ENCODE results near the gene GAB1.

Gene GAB1

DNA sequence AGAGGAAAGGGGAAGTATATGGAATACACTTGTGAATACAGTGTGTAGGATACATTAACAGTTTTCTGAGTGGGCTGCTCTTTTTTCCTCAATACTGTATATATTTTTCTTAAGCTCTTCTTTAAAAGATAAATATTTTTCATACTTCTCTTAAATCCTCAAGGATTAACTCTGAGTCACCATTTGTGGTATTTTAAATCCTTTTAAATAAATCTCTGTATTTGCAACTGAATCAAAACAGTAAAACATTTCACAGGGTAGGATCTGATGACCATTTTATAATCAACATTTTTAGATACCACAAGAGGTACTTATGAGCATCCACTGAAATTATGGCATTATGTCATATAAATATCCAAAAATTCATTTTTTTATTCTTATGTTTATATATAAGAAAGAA lies 87.6 kb downstream of the GAB1 start:
- peak; percentile 36 for FAIRE-seq

DNA sequence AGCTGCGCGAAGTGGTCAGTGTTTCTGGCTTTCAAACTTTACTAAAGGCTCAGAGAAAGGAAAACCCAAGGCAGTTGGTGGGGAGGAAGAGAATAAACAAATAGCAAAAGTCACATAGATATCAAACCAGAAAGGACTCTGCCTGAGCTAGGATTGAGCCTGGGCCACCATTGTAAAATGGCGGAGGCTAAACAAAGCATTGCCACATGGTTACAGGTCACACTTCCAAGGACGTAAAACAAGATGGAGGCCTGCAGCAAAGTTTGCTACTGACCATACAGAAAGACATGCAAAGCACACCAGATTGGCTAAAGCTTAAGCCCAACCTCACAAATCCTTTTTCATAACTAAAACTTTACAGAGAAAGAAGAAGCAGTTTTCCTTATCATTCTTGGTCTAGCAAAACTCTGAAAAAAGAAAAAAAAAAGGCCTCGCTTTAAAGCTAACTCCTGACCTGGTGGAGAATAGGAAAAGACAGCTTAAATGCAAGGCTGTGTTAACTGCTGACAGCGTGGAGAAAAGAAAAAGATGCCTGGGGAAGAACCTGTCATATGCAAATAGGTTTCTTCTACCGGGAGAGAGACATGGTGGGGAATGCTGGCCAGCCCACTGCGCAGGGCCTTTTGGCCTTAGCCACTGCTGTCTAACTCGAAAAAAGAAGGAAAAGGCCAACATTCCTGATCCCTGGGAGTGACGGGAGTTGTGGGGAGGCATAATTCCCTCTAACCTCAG lies 95.0 kb downstream of the GAB1 start:
- no peak for FAIRE-seq

DNA sequence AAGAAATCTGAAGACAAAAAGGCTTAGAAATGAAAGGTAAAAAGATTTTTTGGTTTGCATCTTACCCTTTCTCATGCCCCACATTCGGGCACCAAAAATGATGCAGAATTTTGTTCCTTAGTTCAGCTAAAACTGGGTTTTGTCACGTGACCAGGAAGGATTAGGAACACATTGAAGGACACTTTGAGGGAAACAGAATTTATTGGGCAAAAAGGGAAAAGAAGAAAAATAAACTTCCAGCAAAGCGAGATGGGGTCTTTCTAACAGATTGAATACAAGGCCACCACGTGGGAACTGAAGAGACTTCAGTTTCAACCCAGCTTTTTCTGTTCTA lies 95.5 kb downstream of the GAB1 start:
- FAIRE-seq, result no peak

- FAIRE-seq, result no peak
These were observed 96.6 kb downstream of the GAB1 start for GRCh38 chr4:143433231-143433630.

- no peak for FAIRE-seq
These were observed 99.3 kb downstream of the GAB1 start for GRCh38 chr4:143435955-143436354.

DNA sequence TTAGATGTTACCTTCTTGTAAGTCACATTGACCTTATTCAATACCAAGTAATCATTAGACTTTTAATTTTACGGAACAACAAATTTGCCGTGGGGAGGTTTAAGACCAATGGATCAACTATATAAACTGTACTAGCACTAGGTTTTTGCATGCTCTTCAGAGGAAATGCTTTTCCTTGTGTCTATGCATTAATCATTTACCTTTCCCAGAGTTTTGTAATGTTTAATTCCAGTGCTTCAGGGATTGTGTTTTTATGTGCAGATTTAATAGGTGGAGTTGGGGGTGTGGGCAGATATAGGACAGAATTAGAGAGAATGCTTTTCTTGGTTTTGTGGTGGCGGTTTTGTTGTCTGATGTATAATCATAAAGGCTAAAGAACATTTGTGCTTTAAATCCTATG lies 100.8 kb downstream of the GAB1 start:
- no peak for FAIRE-seq

GRCh38 chr4:143437937-143438336 lies 101.3 kb downstream of the GAB1 start:
- no peak for FAIRE-seq

GRCh38 chr4:143438710-143439109 lies 102.0 kb downstream of the GAB1 start:
- no peak for FAIRE-seq

DNA sequence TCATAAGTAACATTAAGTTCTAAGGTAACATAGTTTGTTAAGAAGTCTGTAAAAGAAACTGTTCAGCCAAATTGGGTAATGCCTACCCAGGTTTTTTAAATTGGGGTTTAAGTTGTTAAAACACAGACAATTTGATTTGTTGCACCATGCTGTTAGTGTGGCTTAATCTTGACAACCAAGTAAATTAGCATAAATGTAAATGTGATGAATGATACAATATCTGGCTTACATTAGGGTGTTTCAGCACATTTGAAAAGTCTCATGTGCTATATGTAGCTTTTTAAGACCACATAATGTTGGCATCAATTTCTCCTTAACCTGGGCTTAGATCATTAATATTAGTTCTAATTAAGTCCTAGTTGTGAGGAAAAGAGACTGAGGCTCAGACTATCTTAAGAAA lies 104.4 kb downstream of the GAB1 start:
- FAIRE-seq, result no peak

- FAIRE-seq, result no peak
These were observed 105.0 kb downstream of the GAB1 start for GRCh38 chr4:143441678-143442077.

DNA sequence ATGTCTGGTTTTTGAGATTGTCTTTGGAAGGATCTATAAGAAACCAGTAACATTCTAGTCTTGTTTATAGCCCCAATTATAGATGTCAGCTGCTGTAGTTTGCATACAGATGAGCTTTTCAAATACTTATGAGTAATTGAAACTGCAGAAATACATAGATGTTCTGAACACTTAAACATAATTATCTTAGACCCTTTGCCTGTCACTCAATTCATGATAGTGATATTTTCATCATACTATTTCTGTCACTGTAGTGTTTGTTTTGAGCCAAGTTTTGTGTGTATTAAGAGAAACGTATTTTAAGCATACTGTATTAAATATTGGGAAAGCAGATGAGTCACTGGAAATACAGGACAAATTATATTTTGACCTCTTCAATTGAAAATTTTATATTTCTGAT lies 107.1 kb downstream of the GAB1 start:
- FAIRE-seq, result no peak

- no peak for FAIRE-seq
These were observed 114.5 kb downstream of the GAB1 start for GRCh38 chr4:143451186-143451585.

- no peak for FAIRE-seq
These were observed 118.5 kb downstream of the GAB1 start for GRCh38 chr4:143455211-143455610.

- FAIRE-seq, result peak; percentile 73
These were observed 122.3 kb downstream of the GAB1 start for GRCh38 chr4:143458966-143459365.

DNA sequence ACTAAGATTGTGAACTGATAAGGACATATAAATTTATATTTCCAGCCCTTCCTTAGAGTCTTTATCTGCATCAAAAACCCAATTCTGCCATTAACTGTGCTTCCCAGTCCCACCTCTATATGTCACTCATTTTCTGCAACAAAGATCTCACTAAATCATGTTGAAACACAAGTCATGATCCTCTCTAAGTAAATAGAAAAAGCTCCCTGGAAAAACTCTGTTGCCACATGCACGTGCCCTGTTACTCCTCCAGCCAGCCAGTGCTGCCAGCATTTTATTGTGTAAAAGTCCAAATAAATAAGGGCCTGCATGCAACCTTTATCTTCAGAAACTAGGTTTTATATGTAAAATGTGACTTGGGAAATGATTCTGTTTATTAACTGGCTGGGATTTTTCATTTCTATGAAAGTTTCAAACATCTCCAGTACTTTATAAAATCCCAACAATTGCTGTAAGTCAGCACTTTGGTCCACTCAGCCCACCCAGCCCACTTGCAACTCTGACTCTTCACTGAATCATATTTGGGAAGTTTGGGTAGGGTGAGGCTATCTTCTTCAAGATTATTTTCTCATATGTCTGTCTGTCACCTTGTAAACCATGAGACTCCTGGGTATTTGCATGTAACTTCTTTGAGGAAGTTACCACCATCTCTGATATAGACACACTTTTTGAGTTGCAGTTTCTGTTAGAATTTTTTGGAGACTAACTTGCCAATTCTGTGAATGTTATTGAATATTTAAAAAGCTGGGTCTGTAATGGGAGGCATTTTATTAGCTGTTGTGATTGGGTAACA lies 136.9 kb downstream of the GAB1 start:
- FAIRE-seq, result no peak

DNA sequence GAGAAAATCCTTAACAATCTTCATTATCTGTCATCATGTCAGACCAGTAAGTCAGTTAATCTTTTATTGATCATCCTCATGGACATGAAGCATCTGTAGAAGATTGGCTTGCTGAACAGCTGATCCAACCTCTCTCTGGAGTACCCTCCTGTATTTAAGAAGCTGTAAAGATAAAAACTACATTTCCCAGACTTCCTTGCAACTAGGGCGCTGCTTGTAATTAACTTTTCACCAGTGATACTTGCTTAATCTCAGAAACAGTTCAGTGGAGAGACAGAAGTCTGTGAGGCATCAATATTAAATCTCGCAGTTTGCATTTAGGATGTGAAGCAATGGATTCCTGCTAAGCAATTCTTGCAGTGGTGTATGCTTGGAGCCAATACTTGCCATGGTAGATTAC lies 140.8 kb downstream of the GAB1 start:
- FAIRE-seq, result no peak

- no peak for FAIRE-seq
These were observed 144.7 kb downstream of the GAB1 start for GRCh38 chr4:143481361-143481760.

GRCh38 chr4:143482840-143483239 lies 146.2 kb downstream of the GAB1 start:
- peak; percentile 96 for FAIRE-seq

GRCh38 chr4:143486314-143486713 lies 149.6 kb downstream of the GAB1 start:
- FAIRE-seq, result no peak

GRCh38 chr4:143488687-143489086 lies 152.0 kb downstream of the GAB1 start:
- FAIRE-seq, result no peak

GRCh38 chr4:143489106-143489505 lies 152.4 kb downstream of the GAB1 start:
- FAIRE-seq, result no peak

- no peak for FAIRE-seq
These were observed 161.3 kb downstream of the GAB1 start for GRCh38 chr4:143498021-143498420.

DNA sequence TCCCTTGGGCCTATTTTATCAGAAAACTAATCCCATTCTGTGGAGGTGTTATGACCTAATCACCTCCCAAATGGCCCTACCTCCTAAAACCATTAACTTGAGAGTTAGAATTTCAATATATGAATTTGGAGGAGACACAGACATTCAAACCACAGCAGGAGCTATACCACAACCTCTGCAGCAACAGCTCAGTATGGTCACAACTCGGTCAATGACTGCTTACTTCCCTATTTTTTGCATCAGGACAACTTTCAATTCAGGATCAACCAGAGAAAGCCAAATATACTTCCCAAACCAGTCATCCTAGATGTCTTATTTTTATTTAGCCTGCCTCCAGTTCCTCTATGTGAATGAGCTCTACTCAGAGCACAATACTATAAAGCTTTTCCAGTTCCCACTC lies 165.6 kb downstream of the GAB1 start:
- no peak for FAIRE-seq

DNA sequence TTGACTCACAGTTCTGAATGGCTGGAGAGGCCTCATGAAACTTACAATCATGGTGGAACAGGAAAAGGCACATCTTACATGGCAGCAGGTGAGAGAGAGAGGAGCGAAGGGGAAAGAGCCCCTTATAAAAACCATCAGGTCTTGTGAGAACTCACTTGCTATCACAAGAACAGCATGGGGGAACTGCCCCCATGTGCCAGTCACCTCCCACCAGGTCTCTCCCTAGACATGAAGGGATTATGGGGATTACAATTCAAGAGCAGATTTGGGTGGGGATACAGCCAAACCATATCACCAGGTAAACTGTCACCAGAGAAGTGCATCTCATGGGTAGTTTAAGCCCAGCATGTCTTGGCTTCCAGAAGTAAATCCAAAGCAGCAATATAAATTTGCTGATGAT lies 169.4 kb downstream of the GAB1 start:
- no peak for FAIRE-seq

DNA sequence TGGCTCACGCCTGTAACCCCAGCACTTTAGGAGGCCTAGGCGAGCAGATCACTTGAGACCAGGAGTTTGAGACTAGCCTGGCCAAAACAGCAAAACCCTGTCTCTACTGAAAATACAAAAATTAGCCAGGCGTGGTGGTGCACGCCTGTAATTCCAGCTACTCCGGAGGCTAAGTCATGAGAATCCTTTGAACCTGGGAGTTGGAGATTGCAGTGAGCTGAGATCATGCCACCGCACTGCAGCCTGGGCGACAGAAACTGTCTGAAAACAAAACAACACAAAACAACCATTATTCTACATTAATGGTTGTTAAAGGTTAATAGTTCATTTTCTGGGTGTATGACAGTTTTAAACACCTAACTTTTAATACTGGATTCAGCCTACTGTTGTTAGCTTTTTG lies 175.2 kb downstream of the GAB1 start:
- no peak for FAIRE-seq
